Activated CD8-positive, alpha-beta memory T cell treated with anti-CD3 and anti-CD28 coated beads for 1 hour (primary cell): ENCODE measurements around the gene OR11A1.

Experiments
- DNase-seq, 2 donors: peaks; one replicate each; pipeline ENCODE4 v3.0.0-alpha.2; 2020; ENCODE audit warnings: low read depth in 1 of 2; ENCODE audit errors: extremely low read depth in 1 of 2

OR11A1 gene, protein sequence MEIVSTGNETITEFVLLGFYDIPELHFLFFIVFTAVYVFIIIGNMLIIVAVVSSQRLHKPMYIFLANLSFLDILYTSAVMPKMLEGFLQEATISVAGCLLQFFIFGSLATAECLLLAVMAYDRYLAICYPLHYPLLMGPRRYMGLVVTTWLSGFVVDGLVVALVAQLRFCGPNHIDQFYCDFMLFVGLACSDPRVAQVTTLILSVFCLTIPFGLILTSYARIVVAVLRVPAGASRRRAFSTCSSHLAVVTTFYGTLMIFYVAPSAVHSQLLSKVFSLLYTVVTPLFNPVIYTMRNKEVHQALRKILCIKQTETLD

GRCh38 chr6:29456971-29457370 lies at the start of gene OR11A1, which contains the start of gene OR2H1:
Gene OR11A1, minus strand, starts transcription at chr6:29457071. Its CDS starts 29,430 bp downstream, at chr6:29427641.
Gene OR2H1, plus strand, starts transcription at chr6:29457155. Its CDS starts 4,615 bp downstream, at chr6:29461770.
- DNase-seq = no peak

DNA sequence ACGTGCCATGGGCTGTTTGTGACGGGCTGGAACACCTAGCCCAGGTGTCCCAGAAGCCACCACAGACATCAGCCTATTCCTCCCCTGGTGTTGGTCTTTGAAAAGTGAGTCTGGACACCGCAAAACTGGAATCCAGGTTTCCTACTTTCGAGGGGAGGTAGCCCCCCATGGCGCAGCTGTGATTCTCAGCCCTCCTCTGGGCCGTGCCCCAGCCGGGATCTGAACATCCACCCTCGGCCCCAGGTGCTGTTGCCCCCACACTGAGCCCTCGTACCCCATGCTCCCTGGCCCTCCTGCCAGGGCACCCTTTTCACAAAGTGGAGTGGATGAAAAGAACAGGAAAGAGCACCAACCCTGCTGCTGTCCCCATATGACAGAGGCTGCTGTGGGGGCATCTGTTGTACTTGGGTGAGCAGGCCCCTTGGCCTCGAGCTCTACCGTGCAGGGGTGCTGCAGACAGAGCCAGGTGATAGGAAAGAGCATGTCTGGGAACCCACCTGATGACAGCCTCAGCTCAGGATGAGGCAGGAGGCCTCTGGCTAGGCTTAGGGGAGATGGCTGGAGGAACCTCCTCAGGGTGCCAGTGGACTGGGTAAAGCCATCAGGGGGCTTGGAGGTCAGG lies 49.7 kb upstream of the OR11A1 start:
- DNase-seq = no peak

- no peak for DNase-seq
Measured at GRCh38 chr6:29505808-29506207, 48.9 kb upstream of the OR11A1 start.

- no peak for DNase-seq
Measured at GRCh38 chr6:29504961-29505360, 48.1 kb upstream of the OR11A1 start.

GRCh38 chr6:29502597-29502996 lies 45.7 kb upstream of the OR11A1 start:
- no peak for DNase-seq

GRCh38 chr6:29502181-29502580 lies 45.3 kb upstream of the OR11A1 start:
- no peak for DNase-seq

DNA sequence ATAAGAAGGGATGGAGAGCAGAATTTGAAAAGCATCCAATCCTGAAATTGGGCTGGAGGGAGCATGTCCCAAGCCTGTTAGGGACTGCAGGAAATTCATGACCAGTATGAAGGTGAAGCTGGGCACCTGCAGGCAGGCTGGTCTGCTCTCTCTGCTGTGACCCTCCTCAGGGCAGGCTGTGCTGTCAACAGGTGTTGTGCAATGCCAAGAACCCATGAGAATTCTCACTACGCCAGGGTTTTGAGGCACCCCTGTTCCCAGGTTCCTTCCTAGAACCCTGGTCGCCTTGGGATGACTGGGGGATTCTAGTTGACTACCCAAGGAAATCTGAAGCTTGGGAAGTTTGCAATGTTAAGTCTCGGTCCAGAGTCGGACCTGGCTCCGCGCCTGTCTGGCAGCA lies 44.2 kb upstream of the OR11A1 start:
- DNase-seq = no peak

GRCh38 chr6:29500594-29500993 lies 43.7 kb upstream of the OR11A1 start:
- DNase-seq = no peak

DNA sequence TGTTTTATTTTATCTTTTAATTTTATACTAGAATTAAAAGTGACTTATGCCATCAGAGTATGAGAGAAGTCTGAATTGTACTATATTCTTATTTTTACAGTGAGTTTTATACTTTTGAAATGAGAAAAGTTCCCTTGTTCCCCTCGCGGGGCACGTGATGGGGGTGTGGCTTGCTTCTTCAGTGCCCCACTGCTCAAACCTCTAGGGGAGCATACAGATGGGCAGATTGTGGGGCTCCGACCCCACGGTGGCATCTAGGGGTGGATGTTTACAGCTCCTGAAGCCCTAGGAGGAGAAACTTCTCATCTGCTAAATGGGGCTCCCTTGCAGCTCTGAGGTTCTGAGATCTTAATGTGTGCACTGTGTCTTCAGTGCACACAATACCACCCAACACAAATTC lies 42.8 kb upstream of the OR11A1 start:
- no peak for DNase-seq

GRCh38 chr6:29496961-29497360 lies 40.1 kb upstream of the OR11A1 start:
- DNase-seq = no peak

- DNase-seq = no peak
Measured at GRCh38 chr6:29495571-29495970, 38.7 kb upstream of the OR11A1 start.

GRCh38 chr6:29494131-29494530 lies 37.3 kb upstream of the OR11A1 start:
- DNase-seq = no peak

GRCh38 chr6:29493261-29493660 lies 36.4 kb upstream of the OR11A1 start:
- no peak for DNase-seq

DNA sequence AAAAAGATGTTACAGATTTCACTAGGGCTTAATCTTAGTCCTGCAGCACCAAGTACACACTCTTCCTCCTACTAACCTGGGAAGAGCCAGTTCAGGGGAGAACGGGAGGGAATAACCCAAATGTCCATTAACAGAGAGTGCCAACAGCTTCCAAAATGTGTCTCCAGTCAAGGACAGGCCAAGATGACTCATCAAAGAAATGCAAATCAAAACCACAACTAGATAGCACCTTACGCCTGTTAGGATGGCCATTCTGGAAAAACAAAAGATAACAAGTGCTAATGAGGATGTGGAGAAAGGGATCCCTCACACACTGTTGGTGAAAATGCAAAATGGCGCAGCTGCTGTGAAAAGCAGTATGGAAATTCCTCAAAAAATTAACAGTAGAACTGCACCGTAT lies 34.7 kb upstream of the OR11A1 start:
- no peak for DNase-seq

GRCh38 chr6:29490552-29490951 lies 33.7 kb upstream of the OR11A1 start:
- DNase-seq = no peak

- DNase-seq = no peak
Measured at GRCh38 chr6:29490055-29490454, 33.2 kb upstream of the OR11A1 start.

DNA sequence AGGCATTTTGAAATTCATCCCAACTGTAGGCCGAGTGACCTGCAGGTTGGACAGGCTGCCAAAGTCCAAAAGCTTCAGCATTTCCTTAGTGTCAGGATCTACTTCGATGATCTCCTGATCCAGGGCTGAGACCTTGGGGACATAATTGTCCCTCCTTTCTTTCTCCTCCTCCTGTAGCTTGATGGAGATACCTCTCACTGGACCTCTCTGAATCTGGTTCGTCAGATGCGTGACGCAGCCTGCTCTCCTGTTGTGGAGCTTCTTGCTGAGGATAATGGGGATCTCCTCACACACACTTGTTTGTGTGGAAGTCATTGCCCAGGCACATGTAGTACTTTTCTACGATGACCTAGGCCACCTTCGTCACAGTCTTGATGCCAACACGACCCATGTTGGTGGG lies 32.4 kb upstream of the OR11A1 start:
- DNase-seq = no peak

GRCh38 chr6:29488874-29489273 lies 32.0 kb upstream of the OR11A1 start:
- no peak for DNase-seq

- no peak for DNase-seq
Measured at GRCh38 chr6:29487660-29488059, 30.8 kb upstream of the OR11A1 start, which contains the start of gene MAS1L. Gene MAS1L, minus strand, starts transcription at chr6:29487956. Its CDS starts 54 bp downstream, at chr6:29487902.

DNA sequence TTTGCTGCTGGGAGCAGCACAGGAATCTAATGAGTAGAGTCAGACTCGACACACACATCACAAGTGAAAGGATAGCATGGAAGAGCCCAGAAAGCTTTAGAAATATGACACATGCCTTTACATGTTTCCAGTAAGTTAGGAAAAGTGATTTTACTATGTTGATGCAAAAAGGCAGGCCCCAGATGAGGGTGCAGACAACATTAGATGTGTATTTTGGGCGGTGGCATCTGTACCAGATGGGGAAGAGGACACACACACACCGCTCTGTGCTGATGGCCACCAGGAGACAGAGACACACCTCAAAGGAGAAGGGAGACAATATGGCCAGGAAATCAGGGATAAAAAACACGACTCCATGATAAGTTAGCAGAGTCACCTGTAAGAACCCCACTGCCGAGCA lies 30.3 kb upstream of the OR11A1 start:
- no peak for DNase-seq

DNA sequence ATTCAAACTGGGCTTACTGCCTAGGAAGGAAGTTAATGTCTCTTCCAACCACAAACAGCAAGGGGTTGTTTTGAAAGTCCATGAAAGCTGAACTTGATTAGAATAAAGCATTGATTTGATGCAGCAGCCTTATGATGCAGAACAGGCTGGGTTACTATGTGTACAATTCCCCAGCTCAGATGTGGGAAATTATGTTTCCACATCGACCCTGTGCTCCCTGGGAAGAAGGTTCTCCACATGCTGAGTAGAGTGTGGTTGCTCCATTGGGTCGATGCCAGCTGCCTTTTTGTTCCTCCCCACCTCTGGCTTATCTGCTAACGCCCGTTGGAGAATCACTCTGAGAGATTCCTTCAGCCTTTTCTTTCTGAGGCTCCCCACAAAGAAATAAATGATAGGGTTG lies 29.7 kb upstream of the OR11A1 start:
- DNase-seq = no peak

DNA sequence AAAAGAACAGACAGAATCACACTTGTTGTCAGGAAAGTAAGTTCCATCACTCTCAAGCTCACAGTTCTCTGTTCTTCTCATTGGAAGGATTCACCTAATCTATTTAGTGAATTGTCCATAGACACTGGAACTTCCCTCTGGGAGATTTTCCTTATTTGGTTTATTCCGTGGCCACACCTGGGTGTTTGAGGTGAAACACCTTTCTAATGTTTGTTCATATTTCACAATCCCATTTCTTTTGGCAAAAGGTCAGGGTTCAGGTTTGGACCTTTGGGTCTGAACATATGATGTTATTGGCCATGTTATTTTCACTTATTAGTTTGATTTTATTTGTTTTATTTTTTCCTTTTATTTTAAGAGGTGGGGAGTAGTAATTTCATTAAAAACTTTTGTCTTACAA lies 26.9 kb upstream of the OR11A1 start:
- DNase-seq = no peak
